PC-9 (cell line): ENCODE measurements around the gene MDFIC2. TPM values are rescaled to one million over a fixed set of nuclear protein-coding genes. Genes with fewer than 3 reads are reported as not detected.
"Not testable (repeated sequence)": the region's sequence is repeated elsewhere in the genome, so short reads cannot be mapped to it uniquely, and the experiment has no call there.

Source experiments
- BruUV-seq: library from RNA; stranded (reverse); fragments of 400-500 nt; replicated peaks from 2 replicates; lab custom pipeline; 2021; lab: Mats Ljungman, UMichigan
- CTCF ChIA-PET: fragments of 300-600 bp; sonication (Branson Sonifier 250); formaldehyde crosslinking; loops from one replicate; lab custom pipeline; 2022; ENCODE audit warnings: antibody characterized with exemption; lab: Charles Lee
- POLR2A ChIA-PET: fragments of 300-600 bp; sonication (Branson Sonifier 250); formaldehyde crosslinking; loops from one replicate; lab custom pipeline; 2022; ENCODE audit warnings: antibody characterized with exemption; ENCODE audit not compliant: unreplicated experiment; lab: Charles Lee
- DNase-seq, 2 experiments: peaks; one replicate each; pipeline versions ENCODE4 v3.0.0 to v3.0.0-alpha.2; 2015 to 2022; ENCODE audit warnings: mixed read lengths in 1 of 2
- H2AFZ ChIP-seq: fragments of 200-600 bp; sonication (generic); 2 replicates; pipeline ENCODE4 v1.8.1; 2017; ENCODE audit warnings: antibody characterized with exemption
- H3F3A ChIP-seq: fragments of 200-600 bp; sonication (generic); 2 replicates; pipeline ENCODE4 v1.8.1; 2017; ENCODE audit warnings: antibody characterized with exemption, mild to moderate bottlenecking, low read depth; ENCODE audit not compliant: insufficient read depth
- H3K27ac ChIP-seq: fragments of 200-600 bp; sonication (generic); 2 replicates; pipeline ENCODE4 v1.6.1; 2016; ENCODE audit warnings: mixed run types
- H3K27me3 ChIP-seq: fragments of 200-600 bp; sonication (generic); 2 replicates; pipeline ENCODE4 v1.6.1; 2016; ENCODE audit warnings: low read depth, mixed run types; ENCODE audit not compliant: insufficient read depth
- H3K36me3 ChIP-seq: fragments of 200-600 bp; sonication (generic); 2 replicates; pipeline ENCODE4 v1.6.1; 2016; ENCODE audit warnings: low read depth, mixed run types
- H3K4me1 ChIP-seq: fragments of 200-600 bp; sonication (generic); replicated peaks from 2 replicates; pipeline ENCODE4 v1.6.1; 2016; ENCODE audit warnings: mixed run types; ENCODE audit not compliant: insufficient read depth
- H3K4me2 ChIP-seq: fragments of 200-600 bp; sonication (generic); 2 replicates; pipeline ENCODE4 v1.6.1; 2017; ENCODE audit warnings: mixed run types
- H3K4me3 ChIP-seq: fragments of 200-600 bp; sonication (generic); 2 replicates; pipeline ENCODE4 v1.6.1; 2016; ENCODE audit warnings: mixed run types
- H3K79me2 ChIP-seq: fragments of 200-600 bp; sonication (generic); 2 replicates; pipeline ENCODE4 v1.6.1; 2017; ENCODE audit warnings: low read depth, mixed run types
- H3K9me2 ChIP-seq: fragments of 200-600 bp; sonication (generic); 2 replicates; pipeline ENCODE4 v1.8.1; 2017; ENCODE audit warnings: mild to moderate bottlenecking; ENCODE audit not compliant: insufficient read depth
- H3K9me3 ChIP-seq: fragments of 200-600 bp; sonication (generic); 2 replicates; pipeline ENCODE4 v1.8.1; 2016; ENCODE audit warnings: low read depth; ENCODE audit not compliant: insufficient read depth
- H4K20me1 ChIP-seq: fragments of 200-600 bp; sonication (generic); 2 replicates; pipeline ENCODE4 v1.8.1; 2017; ENCODE audit not compliant: insufficient read depth
- CTCF ChIP-seq: fragments of 200-600 bp; sonication (generic); conservative IDR thresholded peaks from 2 replicates; pipeline ENCODE4 v1.6.1; 2017; ENCODE audit warnings: mixed run types, antibody characterized with exemption, mild to moderate bottlenecking, moderate library complexity
- EZH2 ChIP-seq: fragments of 200-600 bp; sonication (generic); IDR thresholded peaks from 2 replicates; pipeline ENCODE4 v1.8.0; 2017; ENCODE audit warnings: antibody characterized with exemption, low read depth
- intact Hi-C: fragments of 100-400 bp; cut with micrococcal nuclease; formaldehyde crosslinking; loops from one replicate; pipeline ENCODE4 v1.10.0; 2022; ENCODE audit not compliant: unreplicated experiment
- total RNA-seq: library from RNA; stranded (reverse); gene quantifications from 2 replicates; pipeline ENCODE4 v1.2.3, GENCODE V29; 2021

The MDFIC2 gene
- total RNA-seq, 1 experiment from 2014 or later, result not detected

- intact Hi-C loops, result loop anchor here (5.0 kb wide), 1 partner anchor 292 kb away; no protein-coding TSS in a partner anchor
- H3K4me2 ChIP-seq, result no peak overlapping the region
- peak; percentile 52 for TF ChIP-seq CTCF
- no peak for TF ChIP-seq EZH2
Measured at GRCh38 chr3:70358978-70359580, 46.6 kb upstream of the MDFIC2 start.

GRCh38 chr3:70352215-70352614 is 39.8 kb upstream of the MDFIC2 start:
- no peak for DNase-seq
- Histone ChIP-seq H3K27ac (no peak overlapping the region), H3K4me2 (no peak overlapping the region), H3K79me2 (no peaks in the 10 kb centered on the region), H3K9me2 (no peaks in the 10 kb centered on the region), H3K4me1 (no peaks in the 10 kb centered on the region), H3K36me3 (no peaks in the 10 kb centered on the region), H3K9me3 (no peaks in the 10 kb centered on the region), H4K20me1 (no peaks in the 10 kb centered on the region), H2AFZ (no peak overlapping the region), H3F3A (no peaks in the 10 kb centered on the region), H3K27me3 (peaks cover 4% of the 10 kb centered on the region; the same call in 1 of the 2 replicates), H3K4me3 (no peak overlapping the region)
- ChIA-PET POLR2A (no interaction called here), CTCF (no interaction called here)
- TF ChIP-seq CTCF (no peak), EZH2 (no peak)
- BruUV-seq, result no TSS peak
- intact Hi-C loops, result no loop called here

More at GRCh38 chr3:70358978-70359580, 46.6 kb upstream of the MDFIC2 start:
- CTCF ChIA-PET, result interaction anchor here (0.7 kb wide), 1 partner anchor 253 kb away, joined by 3 read pairs; no protein-coding TSS in a partner anchor
- no peaks in the 10 kb centered on the region for H3F3A ChIP-seq
- H3K4me3 ChIP-seq, result no peak overlapping the region
- DNase-seq, result peak in 1 of 2 experiments; percentile 0
- H3K27me3 ChIP-seq, result no peaks in the 10 kb centered on the region
- POLR2A ChIA-PET, result no interaction called here
- H2AFZ ChIP-seq, result no peak overlapping the region
- no peaks in the 10 kb centered on the region for H3K9me3 ChIP-seq
- H3K9me2 ChIP-seq, result no peaks in the 10 kb centered on the region
- no peaks in the 10 kb centered on the region for H3K79me2 ChIP-seq
- no TSS peak for BruUV-seq
- no peak overlapping the region for H3K27ac ChIP-seq
- no peaks in the 10 kb centered on the region for H4K20me1 ChIP-seq
- H3K36me3 ChIP-seq, result no peaks in the 10 kb centered on the region
- H3K4me1 ChIP-seq, result no peaks in the 10 kb centered on the region

DNA sequence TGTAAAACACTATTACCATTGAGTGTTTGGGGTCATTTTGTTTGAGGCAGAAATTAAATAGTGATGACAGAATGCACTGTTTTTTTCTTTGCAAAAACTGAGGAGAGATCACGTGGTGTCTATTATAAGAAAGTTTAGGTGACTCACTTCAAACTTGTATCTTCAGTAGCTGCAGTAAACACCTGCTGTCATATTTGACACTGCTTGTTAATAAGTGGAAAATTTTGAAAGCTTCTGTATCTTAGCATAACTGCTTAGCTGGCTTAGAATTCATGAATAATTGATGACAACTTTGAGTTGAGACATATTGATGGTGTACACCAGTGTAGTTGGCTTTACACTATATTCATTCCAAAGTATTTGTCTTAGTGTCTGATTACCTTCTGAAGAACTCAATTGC is 29.7 kb upstream of the MDFIC2 start:
- H3F3A ChIP-seq, result no peaks in the 10 kb centered on the region
- no peaks in the 10 kb centered on the region for H4K20me1 ChIP-seq
- H3K4me3 ChIP-seq, result no peak overlapping the region
- no peak overlapping the region for H3K4me2 ChIP-seq
- no peak overlapping the region for H2AFZ ChIP-seq
- H3K79me2 ChIP-seq, result no peaks in the 10 kb centered on the region
- no peaks in the 10 kb centered on the region for H3K4me1 ChIP-seq
- no peaks in the 10 kb centered on the region for H3K9me2 ChIP-seq
- CTCF ChIA-PET, result no interaction called here
- BruUV-seq, result no TSS peak
- POLR2A ChIA-PET, result no interaction called here
- no peak for DNase-seq
- TF ChIP-seq CTCF, result no peak
- H3K27me3 ChIP-seq, result no peaks in the 10 kb centered on the region
- H3K9me3 ChIP-seq, result no peaks in the 10 kb centered on the region
- intact Hi-C loops, result no loop called here
- H3K27ac ChIP-seq, result no peak overlapping the region
- H3K36me3 ChIP-seq, result no peaks in the 10 kb centered on the region

DNA sequence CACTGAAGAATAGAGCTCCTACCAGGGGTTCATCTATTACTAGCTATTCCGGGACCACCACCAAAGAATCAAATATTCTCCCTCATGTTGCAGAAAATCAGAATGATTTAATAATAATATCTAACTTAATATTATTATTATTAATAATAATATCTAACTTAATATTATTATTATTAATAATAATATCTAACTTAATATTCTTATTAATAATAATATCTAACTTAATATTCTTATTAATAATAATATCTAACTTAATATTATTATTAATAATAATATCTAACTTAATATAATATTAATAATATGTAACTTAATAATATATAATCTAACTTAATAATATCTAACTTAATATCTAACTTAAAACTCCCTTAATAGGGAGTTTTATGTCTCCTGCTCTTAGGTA is 24.4 kb upstream of the MDFIC2 start:
- POLR2A ChIA-PET, BruUV-seq, DNase-seq, H3K9me3 ChIP-seq, H3K36me3 ChIP-seq, H3F3A ChIP-seq, CTCF ChIA-PET, H3K4me2 ChIP-seq, intact Hi-C loops, H3K27ac ChIP-seq, H4K20me1 ChIP-seq, H3K9me2 ChIP-seq, H2AFZ ChIP-seq, H3K27me3 ChIP-seq, H3K79me2 ChIP-seq, H3K4me3 ChIP-seq, H3K4me1 ChIP-seq: not testable (repeated sequence)
